ENCODE measurements around the gene ANKRD60. TPM values are rescaled to one million over a fixed set of nuclear protein-coding genes. Genes with fewer than 3 reads are reported as not detected.

ANKRD60 gene
- total RNA-seq, 4 donors from 2014 or later: not detected

- intact Hi-C loops (cut with DNase I; ENCODE audit: low total_unique reads) (no loop called here), in situ Hi-C loops (cut with MboI; ENCODE audit: low pct_ligation_motif_present in 1 of 4, low pct_unique_long_range_greater_than_20kb in 1 of 4, low sequenced_read_pairs in 3 of 4) (loop anchor here in 3 of 4 donors (25.0 kb wide), 4 partner anchors 437 to 1237 kb away; partner anchors contain the start of genes STX16 (in 2 of the 3), GNAS (in 1 of the 3) and GNAS-AS1 (in 1 of the 3))
- Histone ChIP-seq H3K27me3 (peaks cover 80% of the 10 kb centered on the region), H3K36me3 (no peaks in the 10 kb centered on the region), H3K9me3 (no peaks in the 10 kb centered on the region), H3K27ac (no peak overlapping the region), H3K4me1 (peaks cover 0 to 8% (median 5%) of the 10 kb centered on the region in 4 donors), H3K4me3 (no peak overlapping the region)
- 72 to 80% methylated on average over 5 to 15 of the region's 15 CpGs for WGBS, 2 donors (ENCODE audit: low coverage in 1 of 2)
- TF ChIP-seq, protein P1, sequence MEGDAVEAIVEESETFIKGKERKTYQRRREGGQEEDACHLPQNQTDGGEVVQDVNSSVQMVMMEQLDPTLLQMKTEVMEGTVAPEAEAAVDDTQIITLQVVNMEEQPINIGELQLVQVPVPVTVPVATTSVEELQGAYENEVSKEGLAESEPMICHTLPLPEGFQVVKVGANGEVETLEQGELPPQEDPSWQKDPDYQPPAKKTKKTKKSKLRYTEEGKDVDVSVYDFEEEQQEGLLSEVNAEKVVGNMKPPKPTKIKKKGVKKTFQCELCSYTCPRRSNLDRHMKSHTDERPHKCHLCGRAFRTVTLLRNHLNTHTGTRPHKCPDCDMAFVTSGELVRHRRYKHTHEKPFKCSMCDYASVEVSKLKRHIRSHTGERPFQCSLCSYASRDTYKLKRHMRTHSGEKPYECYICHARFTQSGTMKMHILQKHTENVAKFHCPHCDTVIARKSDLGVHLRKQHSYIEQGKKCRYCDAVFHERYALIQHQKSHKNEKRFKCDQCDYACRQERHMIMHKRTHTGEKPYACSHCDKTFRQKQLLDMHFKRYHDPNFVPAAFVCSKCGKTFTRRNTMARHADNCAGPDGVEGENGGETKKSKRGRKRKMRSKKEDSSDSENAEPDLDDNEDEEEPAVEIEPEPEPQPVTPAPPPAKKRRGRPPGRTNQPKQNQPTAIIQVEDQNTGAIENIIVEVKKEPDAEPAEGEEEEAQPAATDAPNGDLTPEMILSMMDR (IDR thresholded peaks at IDR 0.05): no peak
- no peak for TF ChIP-seq POLR2AphosphoS5 (IDR thresholded peaks at IDR 0.05)
- no peak for DNase-seq
Measured at GRCh38 chr20:58225452-58226200, 2.8 kb downstream of the ANKRD60 start.

DNA sequence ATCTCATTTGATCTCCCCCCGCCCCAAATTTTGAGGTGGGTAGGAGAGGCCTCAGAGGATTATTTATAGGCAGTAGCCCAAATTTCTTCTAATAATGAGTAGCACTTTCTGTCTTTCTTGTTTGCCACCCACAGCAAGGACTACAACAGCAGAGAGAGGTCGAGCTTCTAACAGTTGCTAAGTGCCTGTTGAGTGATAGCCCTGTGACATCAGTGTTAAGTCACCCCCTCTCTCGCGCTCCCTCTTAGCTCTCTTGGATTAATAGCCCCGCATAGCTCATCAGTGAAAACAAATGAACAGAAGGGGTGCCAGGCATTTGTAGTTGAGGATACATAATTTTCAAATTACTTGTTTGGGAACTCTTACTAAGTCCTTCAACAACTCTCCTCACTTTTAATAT, 3.5 kb downstream of the ANKRD60 start:
- WGBS, 2 donors (ENCODE audit: low coverage in 1 of 2): 68 to 70% methylated on average over 4 to 5 of the region's 5 CpGs
- Histone ChIP-seq H3K27ac (no peak overlapping the region), H3K9me3 (no peaks in the 10 kb centered on the region), H3K36me3 (no peaks in the 10 kb centered on the region), H3K4me3 (no peak overlapping the region), H3K4me1 (peaks cover 0 to 8% (median 5%) of the 10 kb centered on the region in 4 donors), H3K27me3 (peaks cover 76% of the 10 kb centered on the region)
- no peak for DNase-seq
- intact Hi-C loops (cut with DNase I; ENCODE audit: low total_unique reads) (no loop called here), in situ Hi-C loops (cut with MboI; ENCODE audit: low pct_ligation_motif_present in 1 of 4, low pct_unique_long_range_greater_than_20kb in 1 of 4, low sequenced_read_pairs in 3 of 4) (loop anchor here (25.0 kb wide), 7 partner anchors 437 to 1237 kb away; partner anchors contain the start of genes RBM38 (in 2 of the 4), STX16 (in 2 of the 4), GNAS (in 1 of the 4) and GNAS-AS1 (in 1 of the 4))
- TF ChIP-seq POLR2A (IDR thresholded peaks at IDR 0.05): no peak
- TF ChIP-seq EP300 (IDR thresholded peaks at IDR 0.05; ENCODE audit: low read depth): no peak
- no peak for TF ChIP-seq POLR2AphosphoS5 (IDR thresholded peaks at IDR 0.05)
- TF ChIP-seq, protein P1 (IDR thresholded peaks at IDR 0.05): no peak

- no peak overlapping the region for H3K27ac ChIP-seq
- WGBS, 2 donors (ENCODE audit: low coverage in 1 of 2): 61% methylated on average over 5 of the region's 5 CpGs; no CpG with 5 or more reads in 1 of the 2 donors
- peaks cover 72% of the 10 kb centered on the region for H3K27me3 ChIP-seq
- TF ChIP-seq EP300 (IDR thresholded peaks at IDR 0.05; ENCODE audit: low read depth) (no peak), POLR2A (IDR thresholded peaks at IDR 0.05) (no peak), POLR2AphosphoS5 (IDR thresholded peaks at IDR 0.05) (no peak)
- TF ChIP-seq, protein P1 (IDR thresholded peaks at IDR 0.05): no peak
- H3K4me1 ChIP-seq: peaks cover 0 to 6% (median 5%) of the 10 kb centered on the region in 4 donors
- no peaks in the 10 kb centered on the region for H3K9me3 ChIP-seq
- H3K36me3 ChIP-seq: no peaks in the 10 kb centered on the region
- intact Hi-C loops (cut with DNase I; ENCODE audit: low total_unique reads): no loop called here
- in situ Hi-C loops (cut with MboI; ENCODE audit: low pct_ligation_motif_present in 1 of 4, low pct_unique_long_range_greater_than_20kb in 1 of 4, low sequenced_read_pairs in 3 of 4): loop anchor here (25.0 kb wide), 3 partner anchors 712 to 1137 kb away; partner anchors contain the start of gene RBM38 (in 2 of the 4)
- H3K4me3 ChIP-seq: no peak overlapping the region
- no peak for DNase-seq
Measured at GRCh38 chr20:58224097-58224496, 4.4 kb downstream of the ANKRD60 start.

GRCh38 chr20:58223358-58223941, 5.0 kb downstream of the ANKRD60 start:
- no peaks in the 10 kb centered on the region for H3K4me1 ChIP-seq
- H3K27me3 ChIP-seq: peaks cover 65% of the 10 kb centered on the region
- in situ Hi-C loops (cut with MboI; ENCODE audit: low pct_ligation_motif_present in 1 of 4, low pct_unique_long_range_greater_than_20kb in 1 of 4, low sequenced_read_pairs in 3 of 4) (loop anchor here (25.0 kb wide), 3 partner anchors 711 to 1136 kb away; partner anchors contain the start of gene RBM38 (in 2 of the 4)), intact Hi-C loops (cut with DNase I; ENCODE audit: low total_unique reads) (no loop called here)
- no peaks in the 10 kb centered on the region for H3K36me3 ChIP-seq
- no peak for TF ChIP-seq EP300 (IDR thresholded peaks at IDR 0.05; ENCODE audit: low read depth)
- TF ChIP-seq POLR2A (IDR thresholded peaks at IDR 0.05): no peak
- H3K27ac ChIP-seq: no peak overlapping the region
- 68 to 86% methylated on average over 3 to 8 of the region's 8 CpGs for WGBS, 2 donors (ENCODE audit: low coverage in 1 of 2)
- H3K9me3 ChIP-seq: peaks cover 0 to 5% of the 10 kb centered on the region in 2 donors
- H3K4me3 ChIP-seq: no peak overlapping the region
- DNase-seq: no peak

Data from transverse colon (tissue), 4 donors.